ENCODE data around the gene MLST8. TPM values are rescaled to one million over a fixed set of nuclear protein-coding genes. Genes with fewer than 3 reads are reported as not detected.

The MLST8 gene
- total RNA-seq, 1 experiment from 2014 or later: 53.1 TPM

- no TSS peak for BruUV-seq (replicated peaks)
- TF ChIP-seq, protein P1, sequence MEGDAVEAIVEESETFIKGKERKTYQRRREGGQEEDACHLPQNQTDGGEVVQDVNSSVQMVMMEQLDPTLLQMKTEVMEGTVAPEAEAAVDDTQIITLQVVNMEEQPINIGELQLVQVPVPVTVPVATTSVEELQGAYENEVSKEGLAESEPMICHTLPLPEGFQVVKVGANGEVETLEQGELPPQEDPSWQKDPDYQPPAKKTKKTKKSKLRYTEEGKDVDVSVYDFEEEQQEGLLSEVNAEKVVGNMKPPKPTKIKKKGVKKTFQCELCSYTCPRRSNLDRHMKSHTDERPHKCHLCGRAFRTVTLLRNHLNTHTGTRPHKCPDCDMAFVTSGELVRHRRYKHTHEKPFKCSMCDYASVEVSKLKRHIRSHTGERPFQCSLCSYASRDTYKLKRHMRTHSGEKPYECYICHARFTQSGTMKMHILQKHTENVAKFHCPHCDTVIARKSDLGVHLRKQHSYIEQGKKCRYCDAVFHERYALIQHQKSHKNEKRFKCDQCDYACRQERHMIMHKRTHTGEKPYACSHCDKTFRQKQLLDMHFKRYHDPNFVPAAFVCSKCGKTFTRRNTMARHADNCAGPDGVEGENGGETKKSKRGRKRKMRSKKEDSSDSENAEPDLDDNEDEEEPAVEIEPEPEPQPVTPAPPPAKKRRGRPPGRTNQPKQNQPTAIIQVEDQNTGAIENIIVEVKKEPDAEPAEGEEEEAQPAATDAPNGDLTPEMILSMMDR (IDR thresholded peaks at IDR 0.05; ENCODE audit: insufficient read depth in 1 of 2, low read depth in 1 of 2, low read length in 1 of 2, severe bottlenecking in 1 of 2, unreplicated experiment in 1 of 2): no peak
- peak overlapping the region; percentile 56 for H3K4me3 Mint-ChIP-seq (ENCODE audit: unreplicated experiment)
- DNase-seq: peak in 1 of 2 experiments; percentile 45
- no peaks in the 10 kb centered on the region for H3K9me3 Mint-ChIP-seq (ENCODE audit: unreplicated experiment)
- no peaks in the 10 kb centered on the region for H3K27me3 Mint-ChIP-seq (ENCODE audit: insufficient read depth, unreplicated experiment)
- no peaks in the 10 kb centered on the region for H3K4me1 Mint-ChIP-seq (ENCODE audit: low read depth, unreplicated experiment)
- peaks cover 54% of the 10 kb centered on the region for H3K36me3 Mint-ChIP-seq (ENCODE audit: insufficient read depth, unreplicated experiment)
- CTCF ChIA-PET: no interaction called here
- Histone ChIP-seq H3K36me3 (ENCODE audit: control insufficient read depth, insufficient read depth, low read length) (no peaks in the 10 kb centered on the region), H3K9me3 (no peaks in the 10 kb centered on the region), H3K27me3 (replicated peaks; ENCODE audit: control insufficient read depth, insufficient read depth, low read length) (no peaks in the 10 kb centered on the region), H3K4me3 (ENCODE audit: low read depth, low read length) (peak overlapping the region; percentile 46), H3K4me1 (peaks cover 8% of the 10 kb centered on the region; the same call in 1 of the 2 replicates)
- intact Hi-C loops (cut with micrococcal nuclease; ENCODE audit: unreplicated experiment): no loop called here
- POLR2A ChIA-PET: no interaction called here
- no peak overlapping the region for H3K27ac Mint-ChIP-seq (ENCODE audit: unreplicated experiment)
Measured at GRCh38 chr16:2237102-2237482, 31.8 kb downstream of the MLST8 start.

DNA sequence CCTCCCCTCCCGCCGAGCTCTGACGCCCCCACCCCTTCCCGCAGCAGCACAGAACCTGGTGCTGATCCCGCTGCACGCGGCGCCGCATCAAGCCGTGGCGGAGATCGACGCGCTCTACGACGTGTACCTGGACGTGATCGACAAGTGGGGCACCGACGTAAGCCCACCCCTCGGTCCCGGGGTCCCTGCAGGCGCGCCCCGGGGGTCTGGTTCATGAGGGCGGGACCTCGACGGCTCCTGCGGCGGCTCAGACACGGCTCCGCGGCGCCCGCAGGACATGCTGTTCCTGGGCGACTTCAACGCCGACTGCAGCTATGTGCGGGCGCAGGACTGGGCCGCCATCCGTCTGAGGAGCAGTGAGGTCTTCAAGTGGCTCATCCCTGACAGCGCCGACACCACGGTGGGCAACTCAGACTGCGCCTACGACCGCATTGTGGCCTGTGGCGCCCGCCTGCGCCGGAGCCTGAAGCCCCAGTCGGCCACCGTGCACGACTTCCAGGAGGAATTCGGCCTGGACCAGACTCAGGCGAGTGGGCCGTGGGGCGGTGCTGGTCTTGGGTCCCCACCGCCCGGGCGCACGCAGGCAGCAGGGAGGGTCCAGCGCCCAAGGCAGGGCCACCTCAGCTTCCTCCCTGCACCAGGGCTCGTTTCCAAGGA, 32.4 kb downstream of the MLST8 start:
- Mint-ChIP-seq H3K27me3 (ENCODE audit: insufficient read depth, unreplicated experiment) (no peaks in the 10 kb centered on the region), H3K27ac (ENCODE audit: unreplicated experiment) (no peak overlapping the region), H3K4me3 (ENCODE audit: unreplicated experiment) (peak overlapping the region; percentile 56), H3K9me3 (ENCODE audit: unreplicated experiment) (no peaks in the 10 kb centered on the region), H3K36me3 (ENCODE audit: insufficient read depth, unreplicated experiment) (peaks cover 60% of the 10 kb centered on the region), H3K4me1 (ENCODE audit: low read depth, unreplicated experiment) (no peaks in the 10 kb centered on the region)
- no peak for DNase-seq
- intact Hi-C loops (cut with micrococcal nuclease; ENCODE audit: unreplicated experiment): no loop called here
- BruUV-seq (replicated peaks): no TSS peak
- H3K4me1 ChIP-seq: peaks cover 8% of the 10 kb centered on the region; the same call in 1 of the 2 replicates
- no peaks in the 10 kb centered on the region for H3K36me3 ChIP-seq (ENCODE audit: control insufficient read depth, insufficient read depth, low read length)
- no peaks in the 10 kb centered on the region for H3K9me3 ChIP-seq
- no peaks in the 10 kb centered on the region for H3K27me3 ChIP-seq (replicated peaks; ENCODE audit: control insufficient read depth, insufficient read depth, low read length)
- CTCF ChIA-PET: no interaction called here
- POLR2A ChIA-PET: no interaction called here
- H3K4me3 ChIP-seq (ENCODE audit: low read depth, low read length): peak overlapping the region; percentile 46
- TF ChIP-seq, protein P1 (IDR thresholded peaks at IDR 0.05; ENCODE audit: insufficient read depth in 1 of 2, low read depth in 1 of 2, low read length in 1 of 2, severe bottlenecking in 1 of 2, unreplicated experiment in 1 of 2): no peak

GRCh38 chr16:2238150-2238837, 33.0 kb downstream of the MLST8 start:
- TF ChIP-seq, protein P1 (IDR thresholded peaks at IDR 0.05; ENCODE audit: insufficient read depth in 1 of 2, low read depth in 1 of 2, low read length in 1 of 2, severe bottlenecking in 1 of 2, unreplicated experiment in 1 of 2): no peak
- ChIA-PET CTCF (interaction anchor here (0.9 to 1.0 kb wide), 2 partner anchors 14 to 43 kb away, joined by 3 read pairs; no protein-coding TSS in a partner anchor), POLR2A (interaction anchor here (0.8 kb wide), 1 partner anchor 24 kb away, joined by 3 read pairs; the partner anchor contains the start of gene PGP)
- Mint-ChIP-seq H3K27me3 (ENCODE audit: insufficient read depth, unreplicated experiment) (no peaks in the 10 kb centered on the region), H3K27ac (ENCODE audit: unreplicated experiment) (no peak overlapping the region), H3K4me1 (ENCODE audit: low read depth, unreplicated experiment) (no peaks in the 10 kb centered on the region), H3K36me3 (ENCODE audit: insufficient read depth, unreplicated experiment) (peaks cover 66% of the 10 kb centered on the region), H3K9me3 (ENCODE audit: unreplicated experiment) (no peaks in the 10 kb centered on the region), H3K4me3 (ENCODE audit: unreplicated experiment) (no peak overlapping the region)
- Histone ChIP-seq H3K4me1 (peaks cover 8% of the 10 kb centered on the region; the same call in 1 of the 2 replicates), H3K36me3 (ENCODE audit: control insufficient read depth, insufficient read depth, low read length) (no peaks in the 10 kb centered on the region; the same call in 1 of the 2 replicates), H3K9me3 (no peaks in the 10 kb centered on the region), H3K4me3 (ENCODE audit: low read depth, low read length) (no peak overlapping the region), H3K27me3 (replicated peaks; ENCODE audit: control insufficient read depth, insufficient read depth, low read length) (no peaks in the 10 kb centered on the region)
- intact Hi-C loops (cut with micrococcal nuclease; ENCODE audit: unreplicated experiment): no loop called here
- no TSS peak for BruUV-seq (replicated peaks)
- no peak for DNase-seq

All from Caco-2 (cell line).